IMR-90 (cell line): Measurements from ENCODE around the gene IDH3B. TPM values are rescaled to one million over a fixed set of nuclear protein-coding genes. Genes with fewer than 3 reads are reported as not detected.
A peak's percentile ranks its signal among the peaks of the same experiment; 100 is the strongest.

ENCODE experiments used
- ATAC-seq: fragments of 200-7000 bp; cut with Tn5 transposase; 2 replicates; pipeline ENCODE4 v1.9.1; 2020; ENCODE audit warnings: low read depth, mild to moderate bottlenecking, moderate library complexity
- BruUV-seq: library from RNA; stranded (reverse); fragments of 400-500 nt; replicated peaks from 2 replicates; lab custom pipeline; 2021; lab: Mats Ljungman, UMichigan
- CTCF ChIA-PET: fragments of 300-600 bp; formaldehyde crosslinking; extraction: SDS; loops from one replicate; lab custom pipeline; 2021; ENCODE audit warnings: antibody characterized with exemption; lab: Yijun Ruan, JAX
- POLR2A ChIA-PET: fragments of 300-600 bp; sonication (Branson Sonifier 250); formaldehyde crosslinking; loops from one replicate; lab custom pipeline; 2022; ENCODE audit warnings: antibody characterized with exemption; ENCODE audit not compliant: unreplicated experiment; lab: Charles Lee
- DNase-seq: peaks from one replicate; pipeline ENCODE4 v3.0.0; 2013
- H2AFZ ChIP-seq: replicated peaks from 2 replicates; pipeline ENCODE3; 2013; ENCODE audit warnings: low read length, mild to moderate bottlenecking; ENCODE audit not compliant: poor library complexity
- H2AK5ac ChIP-seq: 2 replicates; pipeline ENCODE4 v1.6.1; 2013; ENCODE audit warnings: low read depth, low read length, inconsistent platforms
- H2AK9ac ChIP-seq: replicated peaks from 2 replicates; pipeline ENCODE3; 2013; ENCODE audit warnings: mild to moderate bottlenecking, low read depth, low read length, moderate library complexity; ENCODE audit not compliant: poor library complexity
- H2BK120ac ChIP-seq: 2 replicates; pipeline ENCODE4 v1.6.1; 2013; ENCODE audit warnings: low read depth, low read length, inconsistent platforms
- H2BK15ac ChIP-seq: 3 replicates; pipeline ENCODE4 v1.6.1; 2013; ENCODE audit warnings: low read depth, low read length, inconsistent platforms
- H2BK20ac ChIP-seq: 2 replicates; pipeline ENCODE4 v1.6.1; 2013; ENCODE audit warnings: low read depth, mild to moderate bottlenecking, inconsistent platforms, low read length, moderate library complexity
- H2BK5ac ChIP-seq: 2 replicates; pipeline ENCODE4 v1.6.1; 2013; ENCODE audit warnings: mild to moderate bottlenecking, low read depth, low read length, inconsistent platforms; ENCODE audit not compliant: poor library complexity, severe bottlenecking
- H3K14ac ChIP-seq: replicated peaks from 2 replicates; pipeline ENCODE4 v1.6.1; 2013; ENCODE audit warnings: low read depth, low read length, inconsistent platforms
- H3K18ac ChIP-seq: 2 replicates; pipeline ENCODE4 v1.6.1; 2013; ENCODE audit warnings: low read depth, low read length, control low read depth
- H3K23ac ChIP-seq: 2 replicates; pipeline ENCODE4 v1.6.1; 2013; ENCODE audit warnings: low read depth, low read length, inconsistent platforms
- H3K27ac ChIP-seq: 2 replicates; pipeline ENCODE4 v1.5.1; 2013; ENCODE audit warnings: mild to moderate bottlenecking, control low read depth, low read length; ENCODE audit not compliant: insufficient read depth
- H3K27me3 ChIP-seq: 2 replicates; pipeline ENCODE4 v1.6.1; 2013; ENCODE audit warnings: low read length; ENCODE audit not compliant: control insufficient read depth, insufficient read depth
- H3K36me3 ChIP-seq: 2 replicates; pipeline ENCODE4 v1.6.1; 2013; ENCODE audit warnings: low read length, mixed read lengths; ENCODE audit not compliant: control insufficient read depth, insufficient read depth
- H3K4ac ChIP-seq: 2 replicates; pipeline ENCODE4 v1.6.1; 2013; ENCODE audit warnings: low read depth, low read length, inconsistent platforms
- H3K4me1 ChIP-seq: 2 replicates; pipeline ENCODE4 v1.6.1; 2013; ENCODE audit warnings: low read length, mixed read lengths; ENCODE audit not compliant: control insufficient read depth, insufficient read depth
- H3K4me2 ChIP-seq: 2 replicates; pipeline ENCODE4 v1.6.1; 2013; ENCODE audit warnings: low read depth, mild to moderate bottlenecking, control low read depth, low read length, moderate library complexity
- H3K4me3 ChIP-seq: 2 replicates; pipeline ENCODE4 v1.5.1; 2013; ENCODE audit warnings: low read depth, mild to moderate bottlenecking, control low read depth, low read length, moderate library complexity; ENCODE audit not compliant: insufficient read depth
- H3K56ac ChIP-seq: 2 replicates; pipeline ENCODE4 v1.6.1; 2013; ENCODE audit warnings: low read length, inconsistent platforms; ENCODE audit not compliant: insufficient read depth; ENCODE audit errors: extremely low read depth
- H3K79me1 ChIP-seq, 2 experiments: 2 replicates each; pipeline ENCODE4 v1.6.1; 2013; ENCODE audit warnings: low read length in 2 of 2, inconsistent platforms in 1 of 2, low read depth in 1 of 2
- H3K9ac ChIP-seq: 2 replicates; pipeline ENCODE4 v1.6.1; 2013; ENCODE audit warnings: low read depth, low read length, control low read depth
- H3K9me1 ChIP-seq: 2 replicates; pipeline ENCODE4 v1.6.1; 2013; ENCODE audit warnings: low read length, inconsistent platforms; ENCODE audit not compliant: insufficient read depth
- H3K9me3 ChIP-seq: 2 replicates; pipeline ENCODE4 v1.6.1; 2013; ENCODE audit warnings: low read length; ENCODE audit not compliant: control insufficient read depth, insufficient read depth
- H4K20me1 ChIP-seq: 2 replicates; pipeline ENCODE4 v1.6.1; 2013; ENCODE audit warnings: low read length, inconsistent platforms; ENCODE audit not compliant: insufficient read depth
- H4K5ac ChIP-seq: 2 replicates; pipeline ENCODE4 v1.6.1; 2013; ENCODE audit warnings: mild to moderate bottlenecking, low read depth, low read length, control low read depth
- H4K8ac ChIP-seq, 2 experiments: 2 replicates each; pipeline ENCODE4 v1.6.1; 2013; ENCODE audit warnings: low read depth in 2 of 2, low read length in 2 of 2, control low read depth in 1 of 2, inconsistent platforms in 1 of 2
- H4K91ac ChIP-seq: 2 replicates; pipeline ENCODE4 v1.6.1; 2013; ENCODE audit warnings: low read depth, low read length, inconsistent platforms; ENCODE audit not compliant: insufficient read depth
- CEBPB ChIP-seq: IDR thresholded peaks from 2 replicates; pipeline ENCODE4 v1.6.1; 2012; ENCODE audit warnings: low read depth, low read length, improper control_type of control experiment
- CHD1 ChIP-seq: IDR thresholded peaks from 2 replicates; pipeline ENCODE4 v1.6.1; 2012; ENCODE audit warnings: low read depth, low read length, improper control_type of control experiment
- FOS ChIP-seq: fragments of 150-350 bp; IDR thresholded peaks from 2 replicates; pipeline ENCODE4 v1.6.1; 2016; ENCODE audit warnings: low read depth, low read length
- MAFK ChIP-seq: IDR thresholded peaks from 2 replicates; pipeline ENCODE4 v1.6.1; 2012; ENCODE audit warnings: low read depth, low read length, improper control_type of control experiment
- MXI1 ChIP-seq: IDR thresholded peaks from 2 replicates; pipeline ENCODE4 v1.6.1; 2012; ENCODE audit warnings: low read depth, mild to moderate bottlenecking, low read length, moderate library complexity, borderline replicate concordance
- POLR2A ChIP-seq: IDR thresholded peaks from 2 replicates; pipeline ENCODE4 v1.6.1; 2012; ENCODE audit warnings: mild to moderate bottlenecking, low read depth, low read length
- RAD21 ChIP-seq: IDR thresholded peaks from 2 replicates; pipeline ENCODE4 v1.6.1; 2012; ENCODE audit warnings: low read length, improper control_type of control experiment
- RCOR1 ChIP-seq: IDR thresholded peaks from 2 replicates; pipeline ENCODE4 v1.6.1; 2012; ENCODE audit warnings: mild to moderate bottlenecking, low read length, improper control_type of control experiment; ENCODE audit not compliant: insufficient replicate concordance
- RFX5 ChIP-seq: IDR thresholded peaks from 2 replicates; pipeline ENCODE4 v1.8.0; 2012; ENCODE audit warnings: low read depth, mild to moderate bottlenecking, low read length, moderate library complexity
- SMC3 ChIP-seq: fragments of 150-350 bp; IDR thresholded peaks from 2 replicates; pipeline ENCODE4 v1.6.1; 2016; ENCODE audit warnings: low read depth, mild to moderate bottlenecking, antibody characterized with exemption, low read length, moderate library complexity
- WGBS, 2 experiments: methylation state at CpG; one replicate each; pipeline versions ENCODE4 v1.1.5 to v1.1.7; 2013; ENCODE audit warnings: missing lambda C conversion rate in 2 of 2; ENCODE audit not compliant: insufficient read length in 1 of 2; ENCODE audit errors: extremely low coverage in 2 of 2; 5-methylcytosine and 5-hydroxymethylcytosine counted together
- dilution Hi-C: fragments of 300-500 bp; cut with HindIII; formaldehyde crosslinking; loops from one replicate; pipeline ENCODE4 v1.14.3; 2018; ENCODE audit warnings: low sequenced_read_pairs; ENCODE audit not compliant: unreplicated experiment
- in situ Hi-C: fragments of 300-500 bp; cut with MboI; formaldehyde crosslinking; loops from 3 replicates; pipeline ENCODE4 v1.14.3; 2019; ENCODE audit warnings: low sequenced_read_pairs, inconsistent platforms, mixed read lengths
- intact Hi-C: fragments of 100-400 bp; cut with micrococcal nuclease; formaldehyde crosslinking; loops from 2 replicates; pipeline ENCODE4 v1.10.0; 2022
- polyA plus RNA-seq, 3 experiments: library from polyadenylated mRNA; depleted of rRNA; stranded (reverse); fragments of >200 nt; gene quantifications; 2 replicates each; pipeline ENCODE4 v1.2.3, GENCODE V29; 2012; ENCODE audit warnings: low replicate concordance in 1 of 3
- total RNA-seq: library from RNA; depleted of rRNA; stranded (reverse); fragments of >200 nt; gene quantifications from 2 replicates; pipeline ENCODE4 v1.2.3, GENCODE V29; 2012
- TF ChIP-seq, protein P1 (sequence below): fragments of 150-350 bp; IDR thresholded peaks from 2 replicates; pipeline ENCODE4 v1.6.1; 2016; ENCODE audit warnings: low read depth, mild to moderate bottlenecking, low read length, moderate library complexity, borderline replicate concordance
- TF ChIP-seq, protein P2 (sequence below): conservative IDR thresholded peaks from 2 replicates; pipeline ENCODE4 v1.5.1; 2012; ENCODE audit warnings: mild to moderate bottlenecking, low read depth, low read length, improper control_type of control experiment

Gene IDH3B
- total and polyA plus RNA-seq, 2 of the 4 experiments (the other 2 are of a cell fraction), result 151 to 160 TPM

DNA sequence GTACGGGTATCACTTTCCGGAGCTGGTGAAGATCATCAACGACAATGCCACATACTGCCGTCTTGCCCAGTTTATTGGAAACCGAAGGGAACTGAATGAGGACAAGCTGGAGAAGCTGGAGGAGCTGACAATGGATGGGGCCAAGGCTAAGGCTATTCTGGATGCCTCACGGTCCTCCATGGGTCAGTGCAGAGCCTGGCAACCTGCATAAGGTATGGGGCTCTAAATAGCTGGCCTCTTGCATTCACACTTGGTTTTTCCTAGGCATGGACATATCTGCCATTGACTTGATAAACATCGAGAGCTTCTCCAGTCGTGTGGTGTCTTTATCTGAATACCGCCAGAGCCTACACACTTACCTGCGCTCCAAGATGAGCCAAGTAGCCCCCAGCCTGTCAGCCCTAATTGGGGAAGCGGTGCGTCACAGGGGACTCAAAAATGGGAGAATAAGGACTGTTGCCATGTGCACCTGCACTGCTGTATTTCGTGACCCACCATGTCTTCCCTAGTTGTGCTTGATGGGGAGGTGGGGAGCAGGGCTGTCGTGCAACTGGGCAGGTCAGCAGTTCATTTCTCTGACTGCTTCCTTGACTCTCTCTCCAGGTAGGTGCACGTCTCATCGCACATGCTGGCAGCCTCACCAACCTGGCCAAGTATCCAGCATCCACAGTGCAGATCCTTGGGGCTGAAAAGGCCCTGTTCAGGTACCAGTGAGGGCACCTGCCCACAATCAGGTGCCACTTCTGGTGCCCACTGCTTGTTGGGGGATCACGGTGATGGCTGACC, 8.5 kb downstream of the IDH3B start:
- Histone ChIP-seq H3K9ac (no peak overlapping the region), H3K36me3 (peaks cover 66% of the 10 kb centered on the region), H3K23ac (0 out of 2 replicates have a peak overlapping the region, but pooled peaks have one; percentile 27), H3K27ac (no peak overlapping the region), H2BK120ac (no peak overlapping the region), H3K9me1 (peaks cover 13% of the 10 kb centered on the region), H2BK5ac (no peak overlapping the region), H3K18ac (no peak overlapping the region), H2BK15ac (no peak overlapping the region), H3K4me2 (no peak overlapping the region), H3K4ac (no peak overlapping the region), H3K27me3 (no peaks in the 10 kb centered on the region), H4K20me1 (peaks cover 57% of the 10 kb centered on the region), H3K79me1 (peaks cover 25 to 53% of the 10 kb centered on the region in 2 experiments), H3K4me1 (peaks cover 5% of the 10 kb centered on the region), H2BK20ac (no peak overlapping the region), H4K91ac (no peak overlapping the region), H2AFZ (no peak overlapping the region), H2AK9ac (no peak overlapping the region), H2AK5ac (no peak overlapping the region), H4K5ac (no peak overlapping the region), H3K56ac (no peak overlapping the region), H4K8ac (no peak overlapping the region), H3K4me3 (no peak overlapping the region), H3K9me3 (no peaks in the 10 kb centered on the region), H3K14ac (no peak overlapping the region)
- no peak for TF ChIP-seq RCOR1
- no peak for TF ChIP-seq POLR2A
- TF ChIP-seq CEBPB, result no peak
- no peak for TF ChIP-seq MAFK
- TF ChIP-seq, protein P1, sequence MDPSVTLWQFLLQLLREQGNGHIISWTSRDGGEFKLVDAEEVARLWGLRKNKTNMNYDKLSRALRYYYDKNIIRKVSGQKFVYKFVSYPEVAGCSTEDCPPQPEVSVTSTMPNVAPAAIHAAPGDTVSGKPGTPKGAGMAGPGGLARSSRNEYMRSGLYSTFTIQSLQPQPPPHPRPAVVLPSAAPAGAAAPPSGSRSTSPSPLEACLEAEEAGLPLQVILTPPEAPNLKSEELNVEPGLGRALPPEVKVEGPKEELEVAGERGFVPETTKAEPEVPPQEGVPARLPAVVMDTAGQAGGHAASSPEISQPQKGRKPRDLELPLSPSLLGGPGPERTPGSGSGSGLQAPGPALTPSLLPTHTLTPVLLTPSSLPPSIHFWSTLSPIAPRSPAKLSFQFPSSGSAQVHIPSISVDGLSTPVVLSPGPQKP, result no peak
- TF ChIP-seq RFX5, result no peak
- TF ChIP-seq SMC3, result no peak
- no peak for TF ChIP-seq RAD21
- no peak for TF ChIP-seq CHD1
- no peak for TF ChIP-seq FOS
- TF ChIP-seq MXI1, result no peak
- TF ChIP-seq, protein P2, sequence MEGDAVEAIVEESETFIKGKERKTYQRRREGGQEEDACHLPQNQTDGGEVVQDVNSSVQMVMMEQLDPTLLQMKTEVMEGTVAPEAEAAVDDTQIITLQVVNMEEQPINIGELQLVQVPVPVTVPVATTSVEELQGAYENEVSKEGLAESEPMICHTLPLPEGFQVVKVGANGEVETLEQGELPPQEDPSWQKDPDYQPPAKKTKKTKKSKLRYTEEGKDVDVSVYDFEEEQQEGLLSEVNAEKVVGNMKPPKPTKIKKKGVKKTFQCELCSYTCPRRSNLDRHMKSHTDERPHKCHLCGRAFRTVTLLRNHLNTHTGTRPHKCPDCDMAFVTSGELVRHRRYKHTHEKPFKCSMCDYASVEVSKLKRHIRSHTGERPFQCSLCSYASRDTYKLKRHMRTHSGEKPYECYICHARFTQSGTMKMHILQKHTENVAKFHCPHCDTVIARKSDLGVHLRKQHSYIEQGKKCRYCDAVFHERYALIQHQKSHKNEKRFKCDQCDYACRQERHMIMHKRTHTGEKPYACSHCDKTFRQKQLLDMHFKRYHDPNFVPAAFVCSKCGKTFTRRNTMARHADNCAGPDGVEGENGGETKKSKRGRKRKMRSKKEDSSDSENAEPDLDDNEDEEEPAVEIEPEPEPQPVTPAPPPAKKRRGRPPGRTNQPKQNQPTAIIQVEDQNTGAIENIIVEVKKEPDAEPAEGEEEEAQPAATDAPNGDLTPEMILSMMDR, result no peak
- ChIA-PET CTCF (no interaction called here), POLR2A (interaction anchor here (0.6 kb wide), 1 partner anchor 25 kb away, joined by 3 read pairs; no protein-coding TSS in a partner anchor)
- no peak for DNase-seq
- intact Hi-C loops, result no loop called here
- 95% methylated on average over 9 of the region's 17 CpGs; no CpG with 5 or more reads in 1 of the 2 experiments for WGBS, 2 experiments
- dilution Hi-C loops, result no loop called here
- ATAC-seq, result no peak
- in situ Hi-C loops, result no loop called here
- no TSS peak for BruUV-seq
